AG04449 (cell line): ENCODE data around the gene TMEM181.

ENCODE experiments used
- CTCF ChIA-PET: fragments of 350-600 bp; formaldehyde crosslinking; extraction: SDS; loops from one replicate; lab custom pipeline; 2021; ENCODE audit warnings: antibody characterized with exemption; lab: Yijun Ruan, JAX
- POLR2A ChIA-PET: fragments of 400-600, 350-600 bp; formaldehyde crosslinking; extraction: SDS; loops from one replicate; lab custom pipeline; 2020; ENCODE audit warnings: antibody characterized with exemption, inconsistent platforms; lab: Yijun Ruan, JAX
- DNase-seq: peaks from one replicate; pipeline ENCODE4 v3.0.0-alpha.2; 2010; ENCODE audit warnings: low read depth, low spot score
- H3K4me3 ChIP-seq: 2 replicates; pipeline ENCODE4 v1.5.1; 2011; ENCODE audit warnings: low read depth, mild to moderate bottlenecking, control low read depth, low read length
- CTCF ChIP-seq: IDR thresholded peaks from one replicate; pipeline ENCODE4 v1.5.1; 2011; ENCODE audit warnings: mild to moderate bottlenecking, moderate library complexity, low read length, control low read depth, inconsistent platforms; ENCODE audit not compliant: insufficient read depth; ENCODE audit errors: missing control alignments

TMEM181 gene

GRCh38 chr6:158661156-158661685 lies 101.3 kb downstream of the TMEM181 start:
- CTCF ChIA-PET: interaction anchor here (1.1 to 4.1 kb wide), 6 partner anchors 10 to 448 kb away, joined by 4 to 32 read pairs (median 6); no protein-coding TSS in a partner anchor
- POLR2A ChIA-PET: no interaction called here
- DNase-seq: no peak
- TF ChIP-seq CTCF: no peak
- no peak overlapping the region for H3K4me3 ChIP-seq

GRCh38 chr6:158662607-158662953 lies 102.7 kb downstream of the TMEM181 start:
- POLR2A ChIA-PET: no interaction called here
- CTCF ChIA-PET: interaction anchor here (1.0 to 3.4 kb wide), 6 partner anchors 13 to 442 kb away, joined by 3 to 22 read pairs (median 8); partner anchors contain the start of gene SYTL3
- no peak overlapping the region; the same call in 1 of the 2 replicates for H3K4me3 ChIP-seq
- DNase-seq: no peak
- TF ChIP-seq CTCF: no peak

GRCh38 chr6:158662954-158663624 lies 103.2 kb downstream of the TMEM181 start:
- no peak for DNase-seq
- H3K4me3 ChIP-seq: no peak overlapping the region; the same call in 1 of the 2 replicates
- TF ChIP-seq CTCF: no peak
- ChIA-PET POLR2A (no interaction called here), CTCF (interaction anchor here (1.0 to 3.4 kb wide), 5 partner anchors 13 to 40 kb away, joined by 3 to 22 read pairs (median 9); partner anchors contain the start of gene SYTL3)

- CTCF ChIA-PET: interaction anchor here (1.0 to 3.4 kb wide), 4 partner anchors 18 to 40 kb away, joined by 3 to 22 read pairs (median 6); no protein-coding TSS in a partner anchor
- no peak overlapping the region for H3K4me3 ChIP-seq
- POLR2A ChIA-PET: no interaction called here
- TF ChIP-seq CTCF: no peak
- DNase-seq: no peak
Measured at GRCh38 chr6:158663625-158664165, 103.8 kb downstream of the TMEM181 start.

- no peak overlapping the region for H3K4me3 ChIP-seq
- ChIA-PET CTCF (no interaction called here), POLR2A (no interaction called here)
- no peak for DNase-seq
- TF ChIP-seq CTCF: no peak
Measured at GRCh38 chr6:158665332-158665731, 105.4 kb downstream of the TMEM181 start.
